ENCODE data around the gene PEX1.
"Not testable (repeated sequence)": the region's sequence is repeated elsewhere in the genome, so short reads cannot be mapped to it uniquely, and the experiment has no call there.

Gene PEX1

DNA sequence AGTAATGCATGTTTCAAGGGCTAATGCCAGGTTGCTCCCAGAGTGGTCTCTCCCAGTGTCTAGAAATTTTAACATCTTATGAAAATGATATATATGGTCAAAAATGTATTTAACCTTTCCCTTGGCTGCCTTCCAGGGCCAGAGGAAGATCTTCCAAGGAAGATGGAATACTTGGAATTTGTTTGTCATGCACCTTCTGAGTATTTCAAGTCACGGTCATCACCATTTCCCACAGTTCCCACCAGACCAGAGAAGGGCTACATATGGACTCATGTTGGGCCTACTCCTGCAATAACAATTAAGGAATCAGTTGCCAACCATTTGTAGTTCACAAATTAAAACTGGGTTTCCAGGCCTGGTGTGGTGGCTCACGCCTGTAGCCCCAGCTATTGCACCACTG is 72.1 kb downstream of the PEX1 start:
- no peak for DNase-seq

GRCh38 chr7:92451645-92452044 is 76.7 kb downstream of the PEX1 start:
- DNase-seq = no peak

- DNase-seq = peak; percentile 29
Observed at GRCh38 chr7:92448205-92448747, 80.0 kb downstream of the PEX1 start.

GRCh38 chr7:92447345-92448204 is 80.7 kb downstream of the PEX1 start, which contains the start of gene GATAD1:
Gene GATAD1, plus strand, starts transcription at chr7:92447482. Its CDS starts 248 bp downstream, at chr7:92447730.
- DNase-seq = peak; percentile 94

DNA sequence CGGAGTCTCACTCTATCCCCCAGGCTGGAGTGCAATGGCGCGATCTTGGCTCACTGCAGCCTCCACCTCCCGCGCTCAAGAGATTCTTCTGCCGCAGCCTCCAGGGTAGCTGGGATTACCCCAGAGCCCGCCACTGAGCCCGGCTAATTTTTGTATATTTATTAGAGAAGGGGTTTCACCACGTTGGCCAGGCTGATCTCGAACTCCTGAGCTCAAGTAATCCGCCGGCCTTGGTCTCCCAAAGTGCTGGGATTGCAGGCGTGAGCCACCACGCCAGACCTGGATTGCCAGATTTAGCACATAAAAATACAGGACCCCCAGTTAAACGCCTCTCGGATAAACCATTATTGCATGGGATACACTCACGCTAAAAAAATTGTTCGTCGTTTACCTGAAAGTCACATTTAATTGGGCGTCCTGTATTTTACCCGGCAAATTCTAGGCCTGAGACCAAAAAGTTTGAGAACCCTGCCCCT is 81.4 kb downstream of the PEX1 start:
- DNase-seq = no peak

DNA sequence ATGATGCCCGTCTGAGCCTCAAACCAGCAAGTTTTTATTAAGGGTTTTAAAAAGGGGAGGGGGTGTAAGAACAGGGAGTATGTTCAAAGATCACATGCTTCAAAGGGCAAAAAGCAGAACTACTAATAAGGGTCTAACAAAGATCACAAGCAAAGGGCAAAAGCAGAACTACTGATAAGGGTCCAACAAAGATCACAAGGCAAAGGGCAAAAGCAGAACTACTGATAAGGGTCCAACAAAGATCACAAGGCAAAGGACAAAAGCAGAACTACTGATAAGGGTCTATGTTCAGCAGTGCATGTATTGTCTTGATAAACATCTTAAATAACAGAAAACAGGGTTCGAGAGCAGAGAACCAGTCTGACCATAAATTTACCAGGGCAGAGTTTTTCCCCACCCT is 85.6 kb downstream of the PEX1 start:
- DNase-seq = not testable (repeated sequence)

DNA sequence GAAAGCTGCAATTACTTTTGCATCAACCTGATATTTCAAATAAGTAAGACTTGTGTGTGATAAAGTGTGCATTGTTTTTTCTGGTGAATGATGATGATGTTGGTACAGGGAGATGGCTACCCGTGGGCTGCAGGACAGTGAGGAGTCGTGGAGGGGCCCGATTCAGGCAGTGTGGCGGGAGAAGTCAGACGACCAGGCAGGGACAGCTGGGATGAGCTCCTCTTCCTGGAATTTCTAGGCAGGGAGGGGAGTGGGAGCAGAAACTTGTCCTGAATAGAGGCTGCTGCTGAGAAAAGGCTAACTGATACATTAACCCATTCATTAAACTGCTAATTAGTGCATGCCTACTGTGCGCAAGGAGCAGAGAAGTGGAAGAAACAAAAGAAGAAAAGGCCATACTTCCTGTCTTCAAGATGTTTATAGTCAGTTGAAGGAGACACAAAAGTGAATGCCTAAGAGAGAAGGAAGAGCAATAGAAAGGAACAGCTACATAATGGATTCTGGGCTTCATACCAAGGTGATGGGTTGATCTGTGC is 90.3 kb downstream of the PEX1 start:
- DNase-seq = no peak

Measured in midbrain (tissue), 1 donor.